Lower leg skin (tissue), 4 donors: ENCODE data around the gene COPS4. TPM values are rescaled to one million over a fixed set of nuclear protein-coding genes. Genes with fewer than 3 reads are reported as not detected.

ENCODE experiments used
- DNase-seq, 2 donors: peaks; one replicate each; pipeline ENCODE4 v3.0.0-alpha.2; 2019; ENCODE audit warnings: low spot score in 2 of 2
- H3K4me3 ChIP-seq: fragments of 200-600 bp; sonication (generic); 2 replicates; pipeline ENCODE4 v1.5.1; 2017; ENCODE audit warnings: mild to moderate bottlenecking, low read depth; ENCODE audit not compliant: poor library complexity, severe bottlenecking
- CTCF ChIP-seq, 3 donors: fragments of 450-650 bp; IDR thresholded peaks; one replicate each; pipeline ENCODE4 v1.5.1; 2016; ENCODE audit warnings: antibody characterized with exemption in 3 of 3, mild to moderate bottlenecking in 3 of 3, moderate library complexity in 2 of 3
- POLR2A ChIP-seq, 2 donors: fragments of 450-650 bp; IDR thresholded peaks; one replicate each; pipeline ENCODE4 v1.6.1; 2016 to 2017; ENCODE audit warnings: antibody characterized with exemption in 2 of 2, mild to moderate bottlenecking in 1 of 2, moderate library complexity in 1 of 2
- WGBS, 2 donors: methylation state at CpG; one replicate each; pipeline ENCODE4 v1.1.5; 2018; 5-methylcytosine and 5-hydroxymethylcytosine counted together
- intact Hi-C: fragments of 100-400 bp; cut with DNase I; formaldehyde crosslinking; loops from one replicate; pipeline ENCODE4 v1.15.0; 2023; ENCODE audit warnings: low total_unique reads
- total RNA-seq, 4 donors: library from RNA; depleted of rRNA; stranded (reverse); fragments of >200 nt; gene quantifications; one replicate each; pipeline ENCODE4 v1.1.0, GENCODE V29; 2016

Gene COPS4
- total RNA-seq, 4 donors from 2014 or later = 18.4 to 56.5 (median 43.7) TPM

DNA sequence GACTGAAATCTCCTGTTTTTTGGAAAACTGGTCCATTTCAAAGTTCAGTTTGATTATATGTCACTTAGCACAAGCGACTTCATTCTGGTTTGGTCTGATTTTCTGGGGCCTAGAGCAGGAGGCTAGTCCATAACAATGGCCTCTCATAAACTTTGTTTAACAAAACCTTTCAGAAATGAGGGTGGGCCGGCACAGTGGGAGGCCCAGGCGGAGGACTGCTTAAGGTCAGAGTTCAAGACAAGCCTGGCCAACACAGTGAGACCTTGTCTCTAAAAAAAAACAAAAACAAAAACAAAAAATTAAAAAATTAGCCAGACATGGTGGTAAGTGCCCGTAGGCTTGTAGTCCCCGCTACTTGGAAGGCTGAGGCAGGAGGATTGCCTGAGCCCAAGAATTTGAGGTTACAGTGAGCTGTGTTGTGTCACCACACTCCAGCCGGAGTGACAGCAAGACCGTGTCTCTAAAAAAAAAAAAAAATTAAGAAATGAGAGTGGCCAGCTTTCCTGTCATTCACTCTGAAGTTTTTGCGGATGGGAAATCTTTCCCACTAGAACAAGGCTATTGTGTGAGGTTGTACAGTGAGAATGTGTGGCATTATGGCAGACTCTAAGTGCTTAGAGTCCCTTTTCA lies 80.8 kb downstream of the COPS4 start:
- no peak overlapping the region for H3K4me3 ChIP-seq
- intact Hi-C loops = no loop called here
- WGBS, 2 donors = 78% methylated on average over 8 of the region's 8 CpGs
- no peak for DNase-seq
- no peak for TF ChIP-seq CTCF (IDR thresholded peaks at IDR 0.05)
- no peak for TF ChIP-seq POLR2A (IDR thresholded peaks at IDR 0.05)

DNA sequence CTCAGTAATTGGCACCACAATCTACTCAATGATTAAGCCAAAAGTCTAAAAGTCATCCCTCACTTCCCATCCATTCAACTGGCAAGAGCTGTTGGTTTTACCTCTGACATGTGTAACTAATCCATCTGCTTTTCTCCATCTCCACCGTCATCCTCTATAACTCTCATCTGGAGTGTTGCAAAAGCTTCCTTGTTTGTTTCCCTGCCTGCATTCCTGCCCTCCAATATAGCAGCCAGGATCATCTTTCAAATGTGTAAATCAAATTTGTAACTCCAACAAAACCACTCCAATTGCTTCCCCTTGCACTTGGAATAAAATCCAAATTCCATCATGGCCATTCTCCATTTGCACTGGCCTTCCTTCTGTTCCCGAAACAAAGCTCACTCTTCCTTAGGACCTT lies 83.9 kb downstream of the COPS4 start:
- no peak for DNase-seq
- TF ChIP-seq CTCF (IDR thresholded peaks at IDR 0.05) (no peak), POLR2A (IDR thresholded peaks at IDR 0.05) (no peak)
- H3K4me3 ChIP-seq = no peak overlapping the region
- intact Hi-C loops = no loop called here
- 74 to 80% methylated on average over 2 of the region's 2 CpGs for WGBS, 2 donors

DNA sequence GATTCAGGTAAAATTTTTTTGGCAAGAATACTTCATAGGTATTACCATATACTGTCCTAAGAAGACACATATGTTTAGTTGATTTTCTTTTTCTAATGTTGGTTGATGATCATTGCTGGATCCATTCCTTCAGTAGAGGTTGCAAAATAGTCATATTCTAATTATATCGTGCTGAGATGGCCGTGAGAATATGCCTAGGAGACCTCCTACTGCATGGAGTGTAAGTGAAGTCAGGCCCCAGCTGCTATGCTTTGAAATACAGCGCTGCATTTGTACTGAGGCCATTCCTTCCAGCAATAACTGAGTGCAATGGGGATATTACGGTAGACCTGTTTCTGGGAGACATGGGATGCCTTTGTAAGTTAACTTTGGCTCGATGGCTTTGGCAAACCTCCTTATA lies 86.3 kb downstream of the COPS4 start:
- H3K4me3 ChIP-seq = no peak overlapping the region
- 79 to 89% methylated on average over 5 of the region's 5 CpGs for WGBS, 2 donors
- no peak for DNase-seq
- TF ChIP-seq POLR2A (IDR thresholded peaks at IDR 0.05) (no peak), CTCF (IDR thresholded peaks at IDR 0.05) (no peak)
- intact Hi-C loops = loop anchor here (10.0 kb wide), 1 partner anchor 94 kb away; no protein-coding TSS in a partner anchor

DNA sequence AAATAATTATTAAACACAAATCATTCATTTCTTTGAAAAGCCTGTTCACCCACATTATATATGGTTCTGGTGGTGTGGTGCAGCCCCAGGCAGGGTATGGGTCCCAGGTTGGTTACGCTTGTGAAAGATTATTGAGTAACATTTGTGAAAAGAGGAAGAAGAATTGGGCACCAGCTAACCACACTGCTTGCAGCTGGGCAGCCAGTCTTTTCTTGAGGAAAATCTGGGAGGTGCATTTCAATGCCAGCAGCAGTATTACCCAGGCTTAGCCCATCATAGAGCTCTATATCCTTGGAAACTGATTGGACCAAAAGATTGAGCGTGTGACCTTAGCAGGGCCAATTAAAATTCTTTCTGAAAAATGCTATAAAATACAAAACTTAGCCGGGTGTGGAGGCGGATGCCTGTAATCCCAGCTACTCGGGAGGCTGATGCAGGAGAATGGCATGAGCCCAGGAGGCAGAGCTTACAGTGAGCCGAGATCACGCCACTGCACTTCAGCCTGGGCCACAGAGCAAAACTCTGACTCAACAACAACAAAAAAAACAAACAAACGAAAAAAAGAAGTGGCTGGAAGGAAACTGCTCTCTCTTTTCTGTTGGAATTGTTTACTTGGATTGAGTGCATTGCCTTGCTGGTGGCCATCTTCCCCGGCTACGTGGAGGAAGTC lies 89.3 kb downstream of the COPS4 start:
- no peak for DNase-seq
- H3K4me3 ChIP-seq = no peak overlapping the region
- 66 to 71% methylated on average over 10 of the region's 10 CpGs for WGBS, 2 donors
- intact Hi-C loops = loop anchor here (10.0 kb wide), 1 partner anchor 91 kb away; no protein-coding TSS in a partner anchor
- TF ChIP-seq POLR2A (IDR thresholded peaks at IDR 0.05) (no peak), CTCF (IDR thresholded peaks at IDR 0.05) (no peak)

Other genes starting within 250 kb of the COPS4 start
- gene SCD5, start 236.4 kb upstream of the COPS4 start, total RNA-seq = 10 to 100 TPM in 2 of 4 donors, 1 to 10 TPM in 2; 4.6 to 16.9 (median 11.6) TPM
- gene SEC31A, start 144.0 kb upstream of the COPS4 start, total RNA-seq = 100 to 1,000 TPM; 100 to 166 (median 118) TPM
- 1 to 10 TPM; 3.2 to 3.8 (median 3.5) TPM for gene THAP9, start 134.4 kb upstream of the COPS4 start, total RNA-seq
- 10 to 100 TPM; 16.9 to 25.3 (median 17.8) TPM for gene LIN54, start 24.4 kb upstream of the COPS4 start, total RNA-seq
- gene PLAC8, start 79.5 kb downstream of the COPS4 start, total RNA-seq = under 1 TPM in 2 of 4 donors, not detected in 2; 0.39 to 0.88 TPM
- gene COQ2, start 249.6 kb downstream of the COPS4 start, total RNA-seq = 10 to 100 TPM in 3 of 4 donors, 1 to 10 TPM in 1; 9.7 to 20.1 (median 12.6) TPM